ACC112 (cell line): ENCODE results near the gene MORC4.

ENCODE experiments used
- H2AFZ ChIP-seq: fragments of 200-600 bp; sonication (generic); one replicate; pipeline ENCODE4 v1.6.0; 2017; ENCODE audit warnings: antibody characterized with exemption, low read length; ENCODE audit not compliant: unreplicated experiment
- H3K27ac ChIP-seq: fragments of 200-600 bp; sonication (generic); 2 replicates; pipeline ENCODE4 v1.5.1; 2014; ENCODE audit warnings: low read depth, mild to moderate bottlenecking, antibody characterized with exemption, low read length, moderate library complexity
- H3K27me3 ChIP-seq: fragments of 200-600 bp; sonication (generic); 2 replicates; pipeline ENCODE4 v1.6.1; 2014; ENCODE audit warnings: mild to moderate bottlenecking, antibody characterized with exemption, low read length, moderate library complexity, mixed read lengths; ENCODE audit not compliant: insufficient read depth
- H3K36me3 ChIP-seq: fragments of 200-600 bp; sonication (generic); 2 replicates; pipeline ENCODE4 v1.6.1; 2016; ENCODE audit warnings: mild to moderate bottlenecking, antibody characterized with exemption, low read length, moderate library complexity, mixed read lengths; ENCODE audit not compliant: insufficient read depth
- H3K4me1 ChIP-seq: fragments of 200-600 bp; sonication (generic); one replicate; pipeline ENCODE4 v1.6.1; 2016; ENCODE audit warnings: low read length, mixed read lengths; ENCODE audit not compliant: insufficient read depth, unreplicated experiment, control insufficient read depth
- H3K4me3 ChIP-seq: fragments of 200-600 bp; sonication (generic); 2 replicates; pipeline ENCODE4 v1.5.1; 2014; ENCODE audit warnings: mild to moderate bottlenecking, low read depth, low read length
- H3K79me2 ChIP-seq: fragments of 200-600 bp; sonication (generic); one replicate; pipeline ENCODE4 v1.6.0; 2016; ENCODE audit warnings: low read length; ENCODE audit not compliant: control insufficient read depth, unreplicated experiment, insufficient read depth

MORC4 gene

GRCh38 chrX:107000013-107000515 is at the start of gene MORC4:
Gene MORC4, minus strand, starts transcription at chrX:107000212. Its CDS starts 243 bp downstream, at chrX:106999969.
- no peaks in the 10 kb centered on the region for H3K27me3 ChIP-seq
- peaks cover 19% of the 10 kb centered on the region for H3K79me2 ChIP-seq
- 0 out of 2 replicates have a peak, but pooled peaks cover 2% of the 10 kb centered on the region for H3K36me3 ChIP-seq
- H3K27ac ChIP-seq = no peak within 1 kb of the TSS
- peak within 1 kb of the TSS; percentile 65 for H2AFZ ChIP-seq
- peaks cover 2% of the 10 kb centered on the region for H3K4me1 ChIP-seq
- H3K4me3 ChIP-seq = peak within 1 kb of the TSS; percentile 93

- no peaks in the 10 kb centered on the region for H3K79me2 ChIP-seq
- no peak overlapping the region for H2AFZ ChIP-seq
- H3K36me3 ChIP-seq = no peaks in the 10 kb centered on the region
- no peaks in the 10 kb centered on the region for H3K27me3 ChIP-seq
- H3K4me1 ChIP-seq = no peaks in the 10 kb centered on the region
- no peak overlapping the region for H3K27ac ChIP-seq
- no peak overlapping the region for H3K4me3 ChIP-seq
Measured at GRCh38 chrX:107047622-107048021, 47.6 kb upstream of the MORC4 start.

GRCh38 chrX:107029752-107030151 is 29.7 kb upstream of the MORC4 start:
- H3K4me3 ChIP-seq = no peak overlapping the region
- no peaks in the 10 kb centered on the region for H3K4me1 ChIP-seq
- H3K79me2 ChIP-seq = no peaks in the 10 kb centered on the region
- H3K36me3 ChIP-seq = no peaks in the 10 kb centered on the region
- H3K27ac ChIP-seq = no peak overlapping the region
- no peak overlapping the region for H2AFZ ChIP-seq
- H3K27me3 ChIP-seq = no peaks in the 10 kb centered on the region

GRCh38 chrX:107025545-107025944 is 25.5 kb upstream of the MORC4 start:
- H3K79me2 ChIP-seq = no peaks in the 10 kb centered on the region
- H2AFZ ChIP-seq = no peak overlapping the region
- no peak overlapping the region for H3K4me3 ChIP-seq
- H3K36me3 ChIP-seq = no peaks in the 10 kb centered on the region
- H3K27ac ChIP-seq = no peak overlapping the region
- no peaks in the 10 kb centered on the region for H3K27me3 ChIP-seq
- H3K4me1 ChIP-seq = no peaks in the 10 kb centered on the region

- no peak overlapping the region for H2AFZ ChIP-seq
- no peak overlapping the region for H3K4me3 ChIP-seq
- H3K36me3 ChIP-seq = no peaks in the 10 kb centered on the region
- no peaks in the 10 kb centered on the region for H3K4me1 ChIP-seq
- H3K27ac ChIP-seq = no peak overlapping the region
- no peaks in the 10 kb centered on the region for H3K79me2 ChIP-seq
- no peaks in the 10 kb centered on the region for H3K27me3 ChIP-seq
Measured at GRCh38 chrX:107014936-107015335, 14.9 kb upstream of the MORC4 start.

GRCh38 chrX:107008034-107008433 is 8.0 kb upstream of the MORC4 start:
- H2AFZ ChIP-seq = no peak overlapping the region
- H3K4me3 ChIP-seq = no peak overlapping the region
- no peak overlapping the region for H3K27ac ChIP-seq
- no peaks in the 10 kb centered on the region for H3K79me2 ChIP-seq
- H3K4me1 ChIP-seq = no peaks in the 10 kb centered on the region
- no peaks in the 10 kb centered on the region for H3K27me3 ChIP-seq
- H3K36me3 ChIP-seq = no peaks in the 10 kb centered on the region

GRCh38 chrX:106999002-106999975 is 723 bp downstream of the MORC4 start:
- peak overlapping the region; percentile 93 for H3K4me3 ChIP-seq
- 0 out of 2 replicates have a peak, but pooled peaks cover 2% of the 10 kb centered on the region for H3K36me3 ChIP-seq
- peak overlapping the region; percentile 65 for H2AFZ ChIP-seq
- H3K79me2 ChIP-seq = peaks cover 19% of the 10 kb centered on the region
- no peaks in the 10 kb centered on the region for H3K27me3 ChIP-seq
- H3K27ac ChIP-seq = no peak overlapping the region
- peaks cover 2% of the 10 kb centered on the region for H3K4me1 ChIP-seq

GRCh38 chrX:106997611-106998010 is 2.4 kb downstream of the MORC4 start:
- Histone ChIP-seq H3K4me1 (peaks cover 2% of the 10 kb centered on the region), H3K4me3 (no peak overlapping the region), H3K27me3 (no peaks in the 10 kb centered on the region), H3K27ac (no peak overlapping the region), H3K36me3 (0 out of 2 replicates have a peak, but pooled peaks cover 2% of the 10 kb centered on the region), H2AFZ (no peak overlapping the region), H3K79me2 (peaks cover 19% of the 10 kb centered on the region)

GRCh38 chrX:106995678-106996077 is 4.3 kb downstream of the MORC4 start:
- Histone ChIP-seq H3K27me3 (no peaks in the 10 kb centered on the region), H3K4me1 (peaks cover 2% of the 10 kb centered on the region), H3K79me2 (peaks cover 19% of the 10 kb centered on the region), H3K27ac (no peak overlapping the region), H2AFZ (no peak overlapping the region), H3K4me3 (no peak overlapping the region), H3K36me3 (0 out of 2 replicates have a peak, but pooled peaks cover 2% of the 10 kb centered on the region)

- H3K4me1 ChIP-seq = no peaks in the 10 kb centered on the region
- H3K27ac ChIP-seq = no peak overlapping the region
- no peaks in the 10 kb centered on the region for H3K79me2 ChIP-seq
- H2AFZ ChIP-seq = no peak overlapping the region
- no peaks in the 10 kb centered on the region for H3K36me3 ChIP-seq
- H3K4me3 ChIP-seq = no peak overlapping the region
- no peaks in the 10 kb centered on the region for H3K27me3 ChIP-seq
Measured at GRCh38 chrX:106987488-106987887, 12.5 kb downstream of the MORC4 start.
